HEK293T (cell line): ENCODE measurements around the gene FUT3.

Experiments
- FOXA1 ChIP-seq: fragments of 450-650 bp; IDR thresholded peaks from 2 replicates; pipeline ENCODE4 v1.6.1; 2016; ENCODE audit warnings: mild to moderate bottlenecking
- FOXM1 ChIP-seq: fragments of 450-650 bp; IDR thresholded peaks from 2 replicates; pipeline ENCODE4 v1.6.1; 2017; ENCODE audit warnings: mild to moderate bottlenecking, borderline replicate concordance

GRCh38 chr19:5803752-5804515, 47.3 kb downstream of the FUT3 start:
- TF ChIP-seq FOXM1 (peak; percentile 59; the same call in 1 of the 2 replicates), FOXA1 (no peak)
